HL-60 (cell line): ENCODE measurements around the gene RASAL3.

ENCODE experiments used
- GABPA ChIP-seq: IDR thresholded peaks from 2 replicates; pipeline ENCODE4 v1.6.1; 2012; ENCODE audit warnings: low read depth
- POLR2AphosphoS5 ChIP-seq: IDR thresholded peaks from 2 replicates; pipeline ENCODE4 v1.6.1; 2012; ENCODE audit warnings: low read depth
- SPI1 ChIP-seq: IDR thresholded peaks from 2 replicates; pipeline ENCODE4 v1.6.1; 2012; ENCODE audit warnings: low read depth, mild to moderate bottlenecking, borderline replicate concordance
- TF ChIP-seq, protein P1 (sequence below): IDR thresholded peaks from one replicate; pipeline ENCODE4 v1.5.1; 2011; ENCODE audit warnings: low read length, control low read depth, inconsistent platforms; ENCODE audit not compliant: insufficient read depth

- TF ChIP-seq, protein P1, sequence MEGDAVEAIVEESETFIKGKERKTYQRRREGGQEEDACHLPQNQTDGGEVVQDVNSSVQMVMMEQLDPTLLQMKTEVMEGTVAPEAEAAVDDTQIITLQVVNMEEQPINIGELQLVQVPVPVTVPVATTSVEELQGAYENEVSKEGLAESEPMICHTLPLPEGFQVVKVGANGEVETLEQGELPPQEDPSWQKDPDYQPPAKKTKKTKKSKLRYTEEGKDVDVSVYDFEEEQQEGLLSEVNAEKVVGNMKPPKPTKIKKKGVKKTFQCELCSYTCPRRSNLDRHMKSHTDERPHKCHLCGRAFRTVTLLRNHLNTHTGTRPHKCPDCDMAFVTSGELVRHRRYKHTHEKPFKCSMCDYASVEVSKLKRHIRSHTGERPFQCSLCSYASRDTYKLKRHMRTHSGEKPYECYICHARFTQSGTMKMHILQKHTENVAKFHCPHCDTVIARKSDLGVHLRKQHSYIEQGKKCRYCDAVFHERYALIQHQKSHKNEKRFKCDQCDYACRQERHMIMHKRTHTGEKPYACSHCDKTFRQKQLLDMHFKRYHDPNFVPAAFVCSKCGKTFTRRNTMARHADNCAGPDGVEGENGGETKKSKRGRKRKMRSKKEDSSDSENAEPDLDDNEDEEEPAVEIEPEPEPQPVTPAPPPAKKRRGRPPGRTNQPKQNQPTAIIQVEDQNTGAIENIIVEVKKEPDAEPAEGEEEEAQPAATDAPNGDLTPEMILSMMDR: no peak
- TF ChIP-seq POLR2AphosphoS5 (no peak), SPI1 (no peak), GABPA (no peak)
Measured at GRCh38 chr19:15432018-15432494, 32.3 kb downstream of the RASAL3 start.
